Measurements from ENCODE around the gene C6orf132.
A peak's percentile ranks its signal among the peaks of the same experiment; 100 is the strongest.

Gene C6orf132

GRCh38 chr6:42131531-42131930 lies 10.9 kb downstream of the C6orf132 start:
- DNase-seq = peak; percentile 46

GRCh38 chr6:42129360-42129676 lies 13.1 kb downstream of the C6orf132 start:
- no peak for DNase-seq

GRCh38 chr6:42128460-42129359 lies 13.7 kb downstream of the C6orf132 start:
- DNase-seq = no peak

GRCh38 chr6:42125663-42126062 lies 16.8 kb downstream of the C6orf132 start:
- no peak for DNase-seq

GRCh38 chr6:42125231-42125630 lies 17.2 kb downstream of the C6orf132 start:
- DNase-seq = no peak

GRCh38 chr6:42124223-42124836 lies 18.1 kb downstream of the C6orf132 start:
- DNase-seq = no peak

- DNase-seq = no peak
These were observed 18.9 kb downstream of the C6orf132 start for GRCh38 chr6:42123379-42124103.

GRCh38 chr6:42120895-42121865 lies 21.2 kb downstream of the C6orf132 start:
- peak; percentile 65 for DNase-seq

- no peak for DNase-seq
These were observed 24.0 kb downstream of the C6orf132 start for GRCh38 chr6:42118162-42119001.

GRCh38 chr6:42117843-42118161 lies 24.6 kb downstream of the C6orf132 start:
- no peak for DNase-seq

- DNase-seq = peak; percentile 70
These were observed 28.3 kb downstream of the C6orf132 start for GRCh38 chr6:42113936-42114636.

- DNase-seq = no peak
These were observed 30.1 kb downstream of the C6orf132 start for GRCh38 chr6:42112351-42112750.

- no peak for DNase-seq
These were observed 31.7 kb downstream of the C6orf132 start for GRCh38 chr6:42110683-42111082.

- no peak for DNase-seq
These were observed 34.3 kb downstream of the C6orf132 start for GRCh38 chr6:42108071-42108470.

- no peak for DNase-seq
These were observed 36.1 kb downstream of the C6orf132 start for GRCh38 chr6:42106112-42107023.

GRCh38 chr6:42105709-42106108 lies 36.7 kb downstream of the C6orf132 start:
- no peak for DNase-seq

GRCh38 chr6:42105156-42105648 lies 37.2 kb downstream of the C6orf132 start:
- no peak for DNase-seq

GRCh38 chr6:42104804-42105125 lies 37.7 kb downstream of the C6orf132 start:
- no peak for DNase-seq

GRCh38 chr6:42104095-42104803 lies 38.2 kb downstream of the C6orf132 start:
- DNase-seq = no peak
